ENCODE measurements around the gene KCNH5. TPM values are rescaled to one million over a fixed set of nuclear protein-coding genes. Genes with fewer than 3 reads are reported as not detected.

Gene KCNH5
- total RNA-seq, 2 experiments from 2014 or later: not detected

DNA sequence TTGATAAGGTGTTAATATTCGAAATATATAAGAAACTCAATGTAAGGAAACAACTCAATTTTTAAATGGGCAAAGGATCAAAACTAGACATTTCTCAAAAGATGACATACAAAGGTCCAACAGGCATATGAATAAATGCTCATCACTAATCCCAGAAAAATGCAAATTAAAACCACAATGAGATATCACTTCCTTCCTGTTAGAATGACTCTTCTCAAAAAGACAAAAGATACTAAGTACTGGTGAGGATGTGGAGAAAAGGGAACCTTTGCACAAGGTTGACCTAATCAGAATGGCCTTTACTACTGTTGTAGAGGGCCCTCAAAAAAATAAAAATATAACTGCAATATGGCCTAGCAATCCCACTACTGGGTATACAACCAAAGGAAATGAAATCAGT, 383.4 kb downstream of the KCNH5 start:
- ChIA-PET CTCF (ENCODE audit: unreplicated experiment) (no interaction called here), POLR2A (no interaction called here)
- TF ChIP-seq, protein P1, sequence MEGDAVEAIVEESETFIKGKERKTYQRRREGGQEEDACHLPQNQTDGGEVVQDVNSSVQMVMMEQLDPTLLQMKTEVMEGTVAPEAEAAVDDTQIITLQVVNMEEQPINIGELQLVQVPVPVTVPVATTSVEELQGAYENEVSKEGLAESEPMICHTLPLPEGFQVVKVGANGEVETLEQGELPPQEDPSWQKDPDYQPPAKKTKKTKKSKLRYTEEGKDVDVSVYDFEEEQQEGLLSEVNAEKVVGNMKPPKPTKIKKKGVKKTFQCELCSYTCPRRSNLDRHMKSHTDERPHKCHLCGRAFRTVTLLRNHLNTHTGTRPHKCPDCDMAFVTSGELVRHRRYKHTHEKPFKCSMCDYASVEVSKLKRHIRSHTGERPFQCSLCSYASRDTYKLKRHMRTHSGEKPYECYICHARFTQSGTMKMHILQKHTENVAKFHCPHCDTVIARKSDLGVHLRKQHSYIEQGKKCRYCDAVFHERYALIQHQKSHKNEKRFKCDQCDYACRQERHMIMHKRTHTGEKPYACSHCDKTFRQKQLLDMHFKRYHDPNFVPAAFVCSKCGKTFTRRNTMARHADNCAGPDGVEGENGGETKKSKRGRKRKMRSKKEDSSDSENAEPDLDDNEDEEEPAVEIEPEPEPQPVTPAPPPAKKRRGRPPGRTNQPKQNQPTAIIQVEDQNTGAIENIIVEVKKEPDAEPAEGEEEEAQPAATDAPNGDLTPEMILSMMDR (conservative IDR thresholded peaks at IDR 0.05; ENCODE audit: low read length): no peak
- no peak for TF ChIP-seq EZH2phosphoT487 (IDR thresholded peaks at IDR 0.05; ENCODE audit: borderline replicate concordance, low read depth, low read length)
- H3K4me1 ChIP-seq (ENCODE audit: insufficient read depth, low read length, poor library complexity, severe bottlenecking): no peaks in the 10 kb centered on the region
- H3K9me2 ChIP-seq (ENCODE audit: insufficient read depth, low read length): no peaks in the 10 kb centered on the region
- no peaks in the 10 kb centered on the region for H3K79me2 ChIP-seq (ENCODE audit: insufficient read depth, low read depth, low read length)
- no peak overlapping the region for H3K27ac ChIP-seq (ENCODE audit: low read depth, low read length, poor library complexity, severe bottlenecking)
- H3K4me2 ChIP-seq (ENCODE audit: low read length): no peak overlapping the region
- H3K36me3 ChIP-seq (ENCODE audit: insufficient read depth, low read length): no peaks in the 10 kb centered on the region
- no peaks in the 10 kb centered on the region for H3K9me3 ChIP-seq (ENCODE audit: low read length)
- no TSS peak for BruUV-seq (replicated peaks)
- intact Hi-C loops (cut with micrococcal nuclease; ENCODE audit: unreplicated experiment): no loop called here
- no peak overlapping the region for H2AFZ ChIP-seq (ENCODE audit: low read length)
- H4K20me1 ChIP-seq (ENCODE audit: insufficient read depth, low read length): no peaks in the 10 kb centered on the region
- no peak overlapping the region for H3K4me3 ChIP-seq (ENCODE audit: low read depth, low read length, poor library complexity, severe bottlenecking)
- no peak for DNase-seq (ENCODE audit: low spot score)

DNA sequence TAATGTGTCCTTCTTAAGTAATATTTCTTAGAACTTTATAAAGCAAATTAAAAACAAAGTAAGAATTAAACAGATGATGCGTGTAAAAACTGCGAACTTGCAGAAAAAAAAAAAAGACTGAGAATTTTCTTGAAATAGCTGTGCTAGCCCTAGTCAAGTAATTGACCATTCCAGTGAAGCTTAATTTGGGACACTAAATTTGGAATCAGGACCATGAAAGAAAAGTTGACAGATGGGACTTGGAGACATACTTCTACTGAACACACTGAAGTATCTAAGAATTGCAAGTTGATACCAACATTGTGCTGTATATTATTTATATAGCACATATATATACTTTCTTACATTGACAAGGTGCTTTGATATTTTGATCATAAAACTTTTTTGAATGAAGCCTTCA, 386.6 kb downstream of the KCNH5 start:
- H3K9me2 ChIP-seq (ENCODE audit: insufficient read depth, low read length): no peaks in the 10 kb centered on the region
- no peak overlapping the region for H2AFZ ChIP-seq (ENCODE audit: low read length)
- no peaks in the 10 kb centered on the region for H4K20me1 ChIP-seq (ENCODE audit: insufficient read depth, low read length)
- TF ChIP-seq, protein P1 (conservative IDR thresholded peaks at IDR 0.05; ENCODE audit: low read length): no peak
- no peak for TF ChIP-seq EZH2phosphoT487 (IDR thresholded peaks at IDR 0.05; ENCODE audit: borderline replicate concordance, low read depth, low read length)
- no peaks in the 10 kb centered on the region for H3K4me1 ChIP-seq (ENCODE audit: insufficient read depth, low read length, poor library complexity, severe bottlenecking)
- no peaks in the 10 kb centered on the region for H3K9me3 ChIP-seq (ENCODE audit: low read length)
- H3K79me2 ChIP-seq (ENCODE audit: insufficient read depth, low read depth, low read length): no peaks in the 10 kb centered on the region
- no peaks in the 10 kb centered on the region for H3K36me3 ChIP-seq (ENCODE audit: insufficient read depth, low read length)
- H3K4me2 ChIP-seq (ENCODE audit: low read length): no peak overlapping the region
- CTCF ChIA-PET (ENCODE audit: unreplicated experiment): no interaction called here
- no TSS peak for BruUV-seq (replicated peaks)
- no peak for DNase-seq (ENCODE audit: low spot score)
- no peak overlapping the region for H3K27ac ChIP-seq (ENCODE audit: low read depth, low read length, poor library complexity, severe bottlenecking)
- intact Hi-C loops (cut with micrococcal nuclease; ENCODE audit: unreplicated experiment): no loop called here
- no peak overlapping the region for H3K4me3 ChIP-seq (ENCODE audit: low read depth, low read length, poor library complexity, severe bottlenecking)
- POLR2A ChIA-PET: no interaction called here

DNA sequence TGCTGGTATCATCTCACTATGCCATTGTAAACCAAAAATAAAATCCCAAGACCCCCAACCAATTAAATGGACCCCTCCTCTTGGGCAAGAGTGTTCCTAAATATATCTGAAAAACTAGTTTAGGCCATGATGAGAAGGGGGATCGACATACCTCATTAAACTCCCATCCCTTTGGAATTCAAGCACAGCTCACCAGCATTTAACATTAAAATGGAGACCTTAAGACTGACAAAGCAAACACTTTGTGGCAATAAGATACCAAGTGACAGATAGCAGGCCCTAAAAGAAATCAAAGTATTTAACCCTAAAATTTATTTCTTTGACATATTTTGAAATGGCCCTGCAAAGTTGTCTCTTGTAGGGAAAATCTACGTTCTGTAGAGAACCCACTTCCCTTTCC, 387.9 kb downstream of the KCNH5 start:
- Histone ChIP-seq H3K36me3 (ENCODE audit: insufficient read depth, low read length) (no peaks in the 10 kb centered on the region), H3K4me2 (ENCODE audit: low read length) (no peak overlapping the region), H3K4me3 (ENCODE audit: low read depth, low read length, poor library complexity, severe bottlenecking) (no peak overlapping the region), H3K27ac (ENCODE audit: low read depth, low read length, poor library complexity, severe bottlenecking) (no peak overlapping the region), H2AFZ (ENCODE audit: low read length) (no peak overlapping the region), H3K9me3 (ENCODE audit: low read length) (no peaks in the 10 kb centered on the region), H3K79me2 (ENCODE audit: insufficient read depth, low read depth, low read length) (no peaks in the 10 kb centered on the region), H3K9me2 (ENCODE audit: insufficient read depth, low read length) (no peaks in the 10 kb centered on the region), H3K4me1 (ENCODE audit: insufficient read depth, low read length, poor library complexity, severe bottlenecking) (no peaks in the 10 kb centered on the region), H4K20me1 (ENCODE audit: insufficient read depth, low read length) (no peaks in the 10 kb centered on the region)
- TF ChIP-seq EZH2phosphoT487 (IDR thresholded peaks at IDR 0.05; ENCODE audit: borderline replicate concordance, low read depth, low read length): no peak
- TF ChIP-seq, protein P1 (conservative IDR thresholded peaks at IDR 0.05; ENCODE audit: low read length): no peak
- intact Hi-C loops (cut with micrococcal nuclease; ENCODE audit: unreplicated experiment): no loop called here
- POLR2A ChIA-PET: no interaction called here
- no peak for DNase-seq (ENCODE audit: low spot score)
- BruUV-seq (replicated peaks): no TSS peak
- CTCF ChIA-PET (ENCODE audit: unreplicated experiment): no interaction called here

All from OCI-LY7 (cell line).